Measurements from ENCODE around the gene MREG.

MREG gene

DNA sequence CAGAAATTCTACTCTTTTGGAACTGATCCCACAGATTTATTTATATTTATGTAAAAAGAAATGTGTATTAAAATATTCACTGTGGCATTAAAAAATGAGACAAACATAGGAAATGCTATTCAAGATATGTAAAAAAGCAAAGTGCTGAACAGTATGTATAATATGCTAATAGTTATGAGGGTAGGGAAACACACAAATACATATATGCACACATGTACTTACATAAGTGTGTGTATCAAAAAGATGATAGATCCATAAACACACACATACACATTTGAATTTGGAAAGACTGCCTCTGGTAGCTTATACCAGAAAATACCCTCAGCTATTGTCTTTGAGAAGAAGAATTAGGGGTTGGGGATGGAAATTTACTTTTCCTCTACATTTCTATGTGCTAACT lies 103.2 kb downstream of the MREG start:
- DNase-seq, result no peak
- intact Hi-C loops (cut with DNase I), result loop anchor here (10.0 kb wide), 1 partner anchor 455 kb away; no protein-coding TSS in a partner anchor

GRCh38 chr2:215907147-215907546 lies 106.2 kb downstream of the MREG start:
- intact Hi-C loops (cut with DNase I), result no loop called here
- no peak for DNase-seq

DNA sequence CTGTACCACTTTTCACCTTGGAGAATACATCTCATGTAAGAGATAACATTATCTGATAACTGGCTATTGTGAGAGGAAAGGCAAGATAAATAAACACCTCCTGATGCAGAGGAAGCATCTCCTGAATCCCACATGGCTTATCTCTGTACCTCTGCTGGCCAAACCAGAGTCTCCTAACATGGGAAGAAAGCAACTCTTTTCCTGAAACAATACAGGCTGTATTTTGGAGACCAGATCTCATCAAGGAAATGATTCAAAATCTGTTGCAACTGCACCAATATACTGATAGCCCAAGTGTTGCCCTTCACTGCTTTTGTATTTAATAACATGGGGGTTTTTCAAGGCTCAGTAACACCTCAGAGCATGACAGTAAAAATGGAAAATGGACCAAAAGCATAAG lies 106.9 kb downstream of the MREG start:
- no peak for DNase-seq
- intact Hi-C loops (cut with DNase I), result no loop called here

DNA sequence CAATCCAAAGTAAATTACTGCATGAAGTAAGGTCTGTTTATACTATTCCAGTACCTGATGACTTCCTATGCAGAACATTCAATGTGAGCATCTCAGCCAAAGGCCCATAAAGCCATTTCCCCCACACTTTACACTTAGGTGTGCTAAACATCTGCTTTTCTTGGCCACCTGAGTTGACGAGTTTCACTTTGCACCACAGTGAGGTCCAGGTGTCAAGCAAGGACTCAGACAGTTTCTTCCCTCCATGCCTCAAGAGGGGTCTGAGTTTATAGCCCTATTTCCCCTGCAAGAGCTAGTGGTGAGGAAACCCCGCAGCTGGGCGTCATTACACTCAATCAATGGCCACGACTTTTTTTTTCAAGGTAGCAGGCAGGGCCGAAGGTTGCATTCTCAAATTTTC lies 107.7 kb downstream of the MREG start:
- intact Hi-C loops (cut with DNase I), result no loop called here

GRCh38 chr2:215904101-215904500 lies 109.2 kb downstream of the MREG start:
- intact Hi-C loops (cut with DNase I), result no loop called here
- no peak for DNase-seq

More for the DNA sequence above, 107.7 kb downstream of the MREG start:
- DNase-seq, result no peak

GRCh38 chr2:215903203-215903602 lies 110.1 kb downstream of the MREG start:
- DNase-seq, result no peak
- intact Hi-C loops (cut with DNase I), result no loop called here

GRCh38 chr2:215901796-215902195 lies 111.6 kb downstream of the MREG start:
- no peak for DNase-seq
- intact Hi-C loops (cut with DNase I), result no loop called here

- intact Hi-C loops (cut with DNase I), result no loop called here
These were observed 112.5 kb downstream of the MREG start for GRCh38 chr2:215900843-215901242.

DNA sequence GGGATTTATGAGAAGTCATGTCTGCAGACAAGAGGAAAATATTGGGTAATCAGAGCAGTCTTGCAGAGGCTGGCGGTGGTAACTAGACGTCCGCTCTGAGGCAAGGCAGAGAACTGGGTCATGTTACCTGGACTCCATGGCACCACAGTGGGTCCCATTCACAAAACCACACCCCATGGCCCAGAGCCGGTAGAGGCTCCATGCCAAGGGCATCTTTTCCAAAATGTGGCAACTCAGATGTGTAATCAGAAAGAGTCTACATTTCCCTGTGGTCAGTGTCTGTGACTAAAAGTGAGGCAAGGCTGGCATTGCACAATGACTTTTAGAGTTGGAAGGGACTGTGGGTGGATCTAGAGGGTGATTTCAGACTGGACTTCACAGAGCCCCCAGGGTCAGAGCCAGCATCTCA lies 113.1 kb downstream of the MREG start:
- DNase-seq, result peak in 2 of 42 donors; percentile 23 to 39

More at GRCh38 chr2:215900843-215901242, 112.5 kb downstream of the MREG start:
- no peak for DNase-seq

GRCh38 chr2:215899141-215900074 lies 113.9 kb downstream of the MREG start:
- intact Hi-C loops (cut with DNase I), result no loop called here
- DNase-seq, result peak in 2 of 42 donors; percentile 6 to 36

More for the DNA sequence above, 113.1 kb downstream of the MREG start:
- intact Hi-C loops (cut with DNase I), result no loop called here

- intact Hi-C loops (cut with DNase I), result no loop called here
- DNase-seq, result no peak
These were observed 115.0 kb downstream of the MREG start for GRCh38 chr2:215898363-215898762.

DNA sequence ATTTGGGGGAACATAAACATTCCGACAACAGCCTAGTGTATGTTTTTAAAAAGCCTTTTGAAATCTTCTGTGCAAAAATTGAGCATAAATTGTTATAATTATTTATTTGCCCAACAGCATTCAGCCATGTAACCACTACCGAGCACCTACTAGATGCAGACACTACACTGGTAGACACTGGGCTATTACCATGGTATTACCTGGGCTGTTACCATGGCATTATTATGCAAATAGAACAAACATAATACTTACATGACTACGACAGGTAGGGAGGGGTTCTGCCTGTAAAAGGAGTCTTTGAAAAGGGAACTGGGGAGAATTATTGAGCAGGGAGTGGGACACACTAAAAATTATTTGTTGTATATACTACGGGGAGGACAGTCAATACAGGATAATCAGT lies 116.4 kb downstream of the MREG start:
- intact Hi-C loops (cut with DNase I), result no loop called here
- no peak for DNase-seq

- intact Hi-C loops (cut with DNase I), result no loop called here
- no peak for DNase-seq
These were observed 118.0 kb downstream of the MREG start for GRCh38 chr2:215895330-215895729.

Measured in head of caudate nucleus (tissue), 42 donors.